ENCODE data around the gene LSAMP.

LSAMP gene

GRCh38 chr3:116474801-116475200 lies 29.5 kb upstream of the LSAMP start:
- Histone ChIP-seq H3K79me2 (ENCODE audit: insufficient read depth, low read length) (no peaks in the 10 kb centered on the region), H3K4me2 (ENCODE audit: insufficient read depth, low read length) (no peak overlapping the region), H3K4me1 (ENCODE audit: insufficient read depth, low read length) (no peaks in the 10 kb centered on the region), H3K9ac (ENCODE audit: low read depth, low read length) (no peak overlapping the region), H3K9me3 (ENCODE audit: insufficient read depth, low read length, severe bottlenecking) (peaks cover 8% of the 10 kb centered on the region), H3K36me3 (ENCODE audit: insufficient read depth, low read length) (no peaks in the 10 kb centered on the region), H3K4me3 (ENCODE audit: low read depth in 1 of 2, low read length in 2 of 2) (no peak overlapping the region), H3K27me3 (ENCODE audit: insufficient read depth, low read length, poor library complexity) (no peaks in the 10 kb centered on the region), H4K20me1 (ENCODE audit: insufficient read depth, low read length) (no peaks in the 10 kb centered on the region), H3K27ac (ENCODE audit: low read length) (no peak overlapping the region), H2AFZ (ENCODE audit: low read depth, low read length) (no peak overlapping the region)
- DNase-seq (no peak), ATAC-seq (ENCODE audit: insufficient read depth, low read depth) (no peak)
- TF ChIP-seq CTCF (IDR thresholded peaks at IDR 0.05; ENCODE audit: borderline replicate concordance, extremely low read depth, low read length, poor library complexity, severe bottlenecking) (no peak), EZH2 (IDR thresholded peaks at IDR 0.05; ENCODE audit: borderline replicate concordance, low read depth, low read length, severe bottlenecking) (no peak)

- TF ChIP-seq EZH2 (IDR thresholded peaks at IDR 0.05; ENCODE audit: borderline replicate concordance, low read depth, low read length, severe bottlenecking) (no peak), CTCF (IDR thresholded peaks at IDR 0.05; ENCODE audit: borderline replicate concordance, extremely low read depth, low read length, poor library complexity, severe bottlenecking) (no peak)
- Histone ChIP-seq H3K79me2 (ENCODE audit: insufficient read depth, low read length) (no peaks in the 10 kb centered on the region), H2AFZ (ENCODE audit: low read depth, low read length) (no peak overlapping the region), H3K4me3 (ENCODE audit: low read depth in 1 of 2, low read length in 2 of 2) (no peak overlapping the region), H3K9me3 (ENCODE audit: insufficient read depth, low read length, severe bottlenecking) (peaks cover 5% of the 10 kb centered on the region), H3K9ac (ENCODE audit: low read depth, low read length) (no peak overlapping the region), H3K27ac (ENCODE audit: low read length) (no peak overlapping the region), H3K27me3 (ENCODE audit: insufficient read depth, low read length, poor library complexity) (no peaks in the 10 kb centered on the region), H3K4me2 (ENCODE audit: insufficient read depth, low read length) (no peak overlapping the region), H3K36me3 (ENCODE audit: insufficient read depth, low read length) (no peaks in the 10 kb centered on the region), H4K20me1 (ENCODE audit: insufficient read depth, low read length) (no peaks in the 10 kb centered on the region), H3K4me1 (ENCODE audit: insufficient read depth, low read length) (no peaks in the 10 kb centered on the region)
- DNase-seq (no peak), ATAC-seq (ENCODE audit: insufficient read depth, low read depth) (no peak)
Measured at GRCh38 chr3:116474032-116474780, 28.9 kb upstream of the LSAMP start.

DNA sequence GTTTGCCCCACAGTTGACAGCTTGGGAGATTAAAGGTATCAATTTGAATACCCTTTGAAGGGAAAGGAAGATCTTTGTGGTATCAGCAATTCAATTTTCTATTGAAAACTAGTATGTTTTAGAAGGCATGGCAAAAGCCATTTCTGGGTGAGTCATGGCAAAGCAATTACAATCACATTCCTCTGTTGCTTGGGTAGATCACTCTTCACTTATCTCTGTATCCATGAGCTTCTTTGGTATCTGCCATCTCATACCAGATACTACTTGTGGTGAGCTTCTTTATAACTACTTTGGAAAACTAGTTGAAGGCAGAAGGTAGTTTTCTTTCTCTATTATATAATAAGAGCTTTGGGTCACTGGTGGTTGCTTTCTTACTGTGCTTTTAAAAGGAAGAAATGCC lies 28.3 kb upstream of the LSAMP start:
- TF ChIP-seq EZH2 (IDR thresholded peaks at IDR 0.05; ENCODE audit: borderline replicate concordance, low read depth, low read length, severe bottlenecking) = no peak
- no peak for TF ChIP-seq CTCF (IDR thresholded peaks at IDR 0.05; ENCODE audit: borderline replicate concordance, extremely low read depth, low read length, poor library complexity, severe bottlenecking)

More for the DNA sequence above, 28.3 kb upstream of the LSAMP start:
- H4K20me1 ChIP-seq (ENCODE audit: insufficient read depth, low read length) = no peaks in the 10 kb centered on the region
- H3K79me2 ChIP-seq (ENCODE audit: insufficient read depth, low read length) = no peaks in the 10 kb centered on the region
- H3K27ac ChIP-seq (ENCODE audit: low read length) = no peak overlapping the region
- no peak for ATAC-seq (ENCODE audit: insufficient read depth, low read depth)
- H3K4me2 ChIP-seq (ENCODE audit: insufficient read depth, low read length) = no peak overlapping the region
- no peaks in the 10 kb centered on the region for H3K4me1 ChIP-seq (ENCODE audit: insufficient read depth, low read length)
- DNase-seq = no peak
- no peak overlapping the region for H3K9ac ChIP-seq (ENCODE audit: low read depth, low read length)
- H3K4me3 ChIP-seq (ENCODE audit: low read depth in 1 of 2, low read length in 2 of 2) = no peak overlapping the region
- no peaks in the 10 kb centered on the region for H3K27me3 ChIP-seq (ENCODE audit: insufficient read depth, low read length, poor library complexity)
- H3K36me3 ChIP-seq (ENCODE audit: insufficient read depth, low read length) = no peaks in the 10 kb centered on the region
- H3K9me3 ChIP-seq (ENCODE audit: insufficient read depth, low read length, severe bottlenecking) = no peaks in the 10 kb centered on the region
- no peak overlapping the region for H2AFZ ChIP-seq (ENCODE audit: low read depth, low read length)

Data from DND-41 (cell line).